Body of pancreas (tissue), 4 donors: ENCODE data around the gene CCZ1B.
"Not testable (repeated sequence)": the region's sequence is repeated elsewhere in the genome, so short reads cannot be mapped to it uniquely, and the experiment has no call there.

Experiments
- CTCF ChIP-seq, 7 experiments: fragments of 450-650 bp in 4 of 7; fragments of 200-600 bp in 3 of 7; sonication (generic) in 3 of 7; IDR thresholded peaks; one replicate each; pipeline ENCODE4 v1.5.1; 2016 to 2019; ENCODE audit warnings: antibody characterized with exemption in 7 of 7
- POLR2A ChIP-seq, 3 donors: fragments of 450-650 bp; IDR thresholded peaks; one replicate each; pipeline ENCODE4 v1.6.1; 2016; ENCODE audit warnings: antibody characterized with exemption in 3 of 3, mild to moderate bottlenecking in 2 of 3

GRCh38 chr7:6781581-6781980 lies 44.5 kb downstream of the CCZ1B start:
- TF ChIP-seq CTCF, POLR2A (IDR thresholded peaks at IDR 0.05): not testable (repeated sequence)
